Neutrophil (primary cell): ENCODE results near the gene JAG2.

Experiments
- H3K27ac ChIP-seq: fragments of 200-600 bp; sonication (generic); 2 replicates; pipeline ENCODE4 v1.5.1; 2016; ENCODE audit warnings: mild to moderate bottlenecking, moderate library complexity
- H3K27me3 ChIP-seq: fragments of 200-600 bp; sonication (generic); 2 replicates; pipeline ENCODE4 v1.6.0; 2016; ENCODE audit warnings: mild to moderate bottlenecking
- H3K36me3 ChIP-seq: fragments of 200-600 bp; sonication (generic); 2 replicates; pipeline ENCODE4 v1.5.1; 2017
- H3K4me1 ChIP-seq, 2 experiments: fragments of 200-600 bp in 1 of 2; sonication (generic) in 1 of 2; 1 replicate in 1 of 2; 2 replicates in 1 of 2; pipeline versions ENCODE4 v1.5.1 to v1.6.1; 2013 to 2016; ENCODE audit warnings: low read depth in 1 of 2, low read length in 1 of 2, mild to moderate bottlenecking in 1 of 2, moderate library complexity in 1 of 2; ENCODE audit not compliant: control insufficient read depth in 1 of 2, insufficient read depth in 1 of 2
- H3K4me3 ChIP-seq, 2 experiments: fragments of 200-600 bp in 1 of 2; sonication (generic) in 1 of 2; 1 replicate in 1 of 2; 2 replicates in 1 of 2; pipeline ENCODE4 v1.5.1; 2013 to 2016; ENCODE audit warnings: low read depth in 1 of 2, low read length in 1 of 2, mild to moderate bottlenecking in 1 of 2, moderate library complexity in 1 of 2
- H3K9me3 ChIP-seq: fragments of 200-600 bp; sonication (generic); 2 replicates; pipeline ENCODE4 v1.5.1; 2016
- CTCF ChIP-seq: fragments of 200-600 bp; sonication (generic); IDR thresholded peaks from 2 replicates; pipeline ENCODE4 v1.5.1; 2016; ENCODE audit warnings: antibody characterized with exemption

The JAG2 gene

GRCh38 chr14:105209646-105210045 is 41.1 kb upstream of the JAG2 start:
- Histone ChIP-seq H3K36me3 (peaks cover 23% of the 10 kb centered on the region), H3K4me3 (no peak overlapping the region), H3K9me3 (no peaks in the 10 kb centered on the region), H3K4me1 (no peaks in the 10 kb centered on the region), H3K27ac (no peak overlapping the region), H3K27me3 (peaks cover 14% of the 10 kb centered on the region)
- TF ChIP-seq CTCF = no peak

GRCh38 chr14:105209091-105209490 is 40.5 kb upstream of the JAG2 start:
- no peak overlapping the region for H3K27ac ChIP-seq
- TF ChIP-seq CTCF = no peak
- H3K27me3 ChIP-seq = peaks cover 20% of the 10 kb centered on the region
- H3K36me3 ChIP-seq = peaks cover 23% of the 10 kb centered on the region
- H3K9me3 ChIP-seq = no peaks in the 10 kb centered on the region
- no peak overlapping the region for H3K4me3 ChIP-seq
- no peaks in the 10 kb centered on the region for H3K4me1 ChIP-seq

GRCh38 chr14:105208738-105209075 is 40.1 kb upstream of the JAG2 start:
- peaks cover 24% of the 10 kb centered on the region for H3K27me3 ChIP-seq
- no peak overlapping the region for H3K4me3 ChIP-seq
- H3K9me3 ChIP-seq = no peaks in the 10 kb centered on the region
- H3K27ac ChIP-seq = no peak overlapping the region
- TF ChIP-seq CTCF = no peak
- H3K4me1 ChIP-seq = no peaks in the 10 kb centered on the region
- H3K36me3 ChIP-seq = peaks cover 23% of the 10 kb centered on the region

- H3K36me3 ChIP-seq = peaks cover 23% of the 10 kb centered on the region
- no peaks in the 10 kb centered on the region for H3K9me3 ChIP-seq
- peaks cover 29% of the 10 kb centered on the region for H3K27me3 ChIP-seq
Observed at GRCh38 chr14:105207996-105208737, 39.6 kb upstream of the JAG2 start.

GRCh38 chr14:105207460-105207901 is 38.9 kb upstream of the JAG2 start:
- Histone ChIP-seq H3K4me1 (peaks cover 0 to 4% of the 10 kb centered on the region in 2 experiments), H3K9me3 (no peaks in the 10 kb centered on the region), H3K27me3 (peaks cover 32% of the 10 kb centered on the region), H3K27ac (no peak overlapping the region), H3K36me3 (peaks cover 21% of the 10 kb centered on the region), H3K4me3 (no peak overlapping the region)
- TF ChIP-seq CTCF = no peak

More at GRCh38 chr14:105207996-105208737, 39.6 kb upstream of the JAG2 start:
- TF ChIP-seq CTCF = no peak
- Histone ChIP-seq H3K4me1 (peaks cover 0 to 1% of the 10 kb centered on the region in 2 experiments), H3K4me3 (no peak overlapping the region), H3K27ac (no peak overlapping the region)
